A549 (cell line): ENCODE data around the gene HYOU1. TPM values are rescaled to one million over a fixed set of nuclear protein-coding genes. Genes with fewer than 3 reads are reported as not detected.
A peak's percentile ranks its signal among the peaks of the same experiment; 100 is the strongest.

ENCODE experiments used
- ATAC-seq, 2 experiments: fragments of 200-7000 bp in 1 of 2; fragments of >200 bp in 1 of 2; cut with Nextera tagmentation in 1 of 2; cut with Tn5 transposase in 1 of 2; 3 replicates each; pipeline versions ENCODE4 v1.8.0 to v1.9.1; 2018 to 2020; ENCODE audit warnings: mild to moderate bottlenecking in 1 of 2, moderate library complexity in 1 of 2
- CTCF ChIA-PET: fragments of 300-600 bp; sonication (Branson Sonifier 250); formaldehyde crosslinking; extraction: SDS; loops from one replicate; lab custom pipeline; 2021; ENCODE audit warnings: antibody characterized with exemption, inconsistent platforms; lab: Yijun Ruan, JAX
- POLR2A ChIA-PET: fragments of 350-600 bp; formaldehyde crosslinking; extraction: SDS; loops from one replicate; lab custom pipeline; 2021; ENCODE audit warnings: antibody characterized with exemption, inconsistent platforms; lab: Yijun Ruan, JAX
- DNase-seq, 2 experiments: peaks; one replicate each; pipeline versions ENCODE4 v3.0.0 to v3.0.0-alpha.2; 2011 to 2016; ENCODE audit warnings: low read depth in 1 of 2, low spot score in 1 of 2
- FAIRE-seq: peaks from 2 replicates; lab custom pipeline; 2011; peaks lifted over from hg19 to GRCh38; lab: Jason Lieb, UNC
- H3K27ac ChIP-seq, 2 experiments: fragments of >200 bp; sonication (Bioruptor Twin); formaldehyde crosslinking; 3 replicates each; pipeline ENCODE4 v1.5.1; 2016 to 2017
- H3K4me1 ChIP-seq: fragments of >200 bp; sonication (Bioruptor Twin); formaldehyde crosslinking; 3 replicates; pipeline ENCODE4 v1.6.1; 2016
- H3K4me2 ChIP-seq: fragments of >200 bp; sonication (Bioruptor Twin); formaldehyde crosslinking; 3 replicates; pipeline ENCODE4 v1.6.1; 2016
- H3K4me3 ChIP-seq: fragments of >200 bp; sonication (Bioruptor Twin); formaldehyde crosslinking; 3 replicates; pipeline ENCODE4 v1.5.1; 2016
- H3K9me3 ChIP-seq: fragments of >200 bp; sonication (Bioruptor Twin); formaldehyde crosslinking; 3 replicates; pipeline ENCODE4 v1.6.1; 2016
- BHLHE40 ChIP-seq: IDR thresholded peaks from 2 replicates; pipeline ENCODE4 v1.6.1; 2012; ENCODE audit warnings: low read depth, low read length, inconsistent platforms
- HDAC2 ChIP-seq: fragments of 200-600 bp; sonication (generic); IDR thresholded peaks from 2 replicates; pipeline ENCODE4 v1.6.1; 2016
- HEYL ChIP-seq: fragments of 250-450 bp; sonication (Bioruptor Pico); IDR thresholded peaks from 2 replicates; pipeline ENCODE4 v1.8.0; 2021; ENCODE audit warnings: mild to moderate bottlenecking, moderate library complexity
- JUN ChIP-seq, 2 experiments: fragments of >200 bp; sonication (Bioruptor Twin); formaldehyde crosslinking; IDR thresholded peaks; 2 replicates in 1 of 2; 3 replicates in 1 of 2; pipeline ENCODE4 v1.6.1; 2016 to 2017
- POLR2A ChIP-seq: IDR thresholded peaks from 2 replicates; pipeline ENCODE4 v1.6.1; 2012; ENCODE audit warnings: mild to moderate bottlenecking, low read length
- RAD21 ChIP-seq, 2 experiments: fragments of >200 bp in 1 of 2; sonication (Bioruptor Twin) in 1 of 2; formaldehyde crosslinking in 1 of 2; IDR thresholded peaks in 1 of 2; conservative IDR thresholded peaks in 1 of 2; 2 replicates in 1 of 2; 3 replicates in 1 of 2; pipeline ENCODE4 v1.6.1; 2012 to 2018; ENCODE audit warnings: inconsistent platforms in 1 of 2
- RCOR1 ChIP-seq: fragments of 150-350 bp; IDR thresholded peaks from 2 replicates; pipeline ENCODE4 v1.6.1; 2014; ENCODE audit warnings: antibody characterized with exemption, low read length, low read depth
- SMC3 ChIP-seq: fragments of >200 bp; sonication (Bioruptor Twin); formaldehyde crosslinking; IDR thresholded peaks from 3 replicates; pipeline ENCODE4 v1.6.1; 2018; ENCODE audit warnings: inconsistent platforms
- ZC3H11A ChIP-seq: fragments of 450-650 bp; IDR thresholded peaks from 2 replicates; pipeline ENCODE4 v1.6.1; 2014; ENCODE audit warnings: antibody characterized with exemption, mild to moderate bottlenecking
- ZFP36 ChIP-seq: fragments of 450-650 bp; IDR thresholded peaks from 2 replicates; pipeline ENCODE4 v1.6.1; 2014; ENCODE audit warnings: borderline replicate concordance; ENCODE audit not compliant: partially characterized antibody
- ZNF302 ChIP-seq: fragments of 250-450 bp; sonication (Bioruptor Pico); IDR thresholded peaks from 2 replicates; pipeline ENCODE4 v1.9.0; 2021; ENCODE audit warnings: inconsistent platforms, mild to moderate bottlenecking, moderate library complexity
- whole genome bisulfite sequencing: methylation state at CpG from one replicate; pipeline ENCODE4 v1.1.6; 2017; ENCODE audit errors: missing lambda C conversion rate; 5-methylcytosine and 5-hydroxymethylcytosine counted together
- polyA plus RNA-seq, 4 experiments: library from polyadenylated mRNA; depleted of rRNA in 3 of 4; stranded (reverse); fragments of >200 nt; fragmentation: RNase III in 1 of 4; extraction: RNeasy Plus Mini Kit Qiagen cat#74134 plus additional on column Dnase treatment in 1 of 4; gene quantifications; 2 replicates in 3 of 4; 3 replicates in 1 of 4; pipeline ENCODE4 v1.2.3, GENCODE V29; 2011 to 2017
- TF ChIP-seq, protein P1 (sequence below): fragments of >200 bp; sonication (Bioruptor Twin); formaldehyde crosslinking; IDR thresholded peaks from 3 replicates; pipeline ENCODE4 v1.6.1; 2016
- TF ChIP-seq, protein P2 (sequence below): fragments of 250-450 bp; sonication (Bioruptor Pico); IDR thresholded peaks from 2 replicates; pipeline ENCODE4 v1.5.0; 2021; ENCODE audit warnings: mild to moderate bottlenecking, moderate library complexity, borderline replicate concordance

Gene HYOU1
- polyA plus RNA-seq, 2 of the 4 experiments (the other 2 are of a cell fraction), result 44.8 to 83.1 TPM

DNA sequence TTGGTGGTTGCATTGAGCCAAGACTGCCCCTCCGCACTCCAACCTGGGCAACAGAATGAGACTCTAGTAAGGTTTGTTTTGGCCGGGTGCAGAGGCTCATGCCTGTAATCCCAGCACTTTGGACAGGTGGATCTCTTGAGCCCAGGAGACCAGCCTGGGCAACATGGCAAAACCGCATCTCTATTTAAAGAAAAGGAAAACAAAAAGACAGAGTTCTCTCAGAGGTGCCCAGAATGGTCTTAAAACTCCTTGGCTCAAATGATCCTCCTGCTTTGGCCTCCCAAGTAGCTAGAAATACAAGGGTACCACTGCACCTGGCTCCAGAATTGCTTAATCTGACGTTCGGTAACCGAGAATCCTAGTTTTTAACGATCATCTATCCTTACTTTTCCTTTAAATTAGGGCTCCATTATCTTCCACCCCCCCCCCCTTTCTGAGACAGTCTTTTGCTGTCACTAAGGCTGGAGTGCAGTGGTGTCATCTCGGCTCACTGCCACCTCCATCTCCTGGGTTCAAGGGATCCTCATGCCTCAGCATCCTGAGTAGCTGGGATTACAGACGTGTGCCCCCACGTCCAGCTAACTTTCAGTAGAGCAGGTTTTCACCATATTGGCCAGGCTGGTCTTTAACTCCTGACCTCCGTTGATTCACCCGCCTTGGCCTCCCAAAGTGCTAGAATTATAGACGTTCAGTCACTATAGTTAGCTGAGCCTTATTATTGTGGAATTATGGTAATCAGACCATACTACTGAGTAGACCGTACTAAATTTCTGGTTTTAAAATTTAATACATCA, 40.6 kb downstream of the HYOU1 start:
- 70% methylated on average over 13 of the region's 14 CpGs for WGBS
- FAIRE-seq (no peak), ATAC-seq (no peak)

DNA sequence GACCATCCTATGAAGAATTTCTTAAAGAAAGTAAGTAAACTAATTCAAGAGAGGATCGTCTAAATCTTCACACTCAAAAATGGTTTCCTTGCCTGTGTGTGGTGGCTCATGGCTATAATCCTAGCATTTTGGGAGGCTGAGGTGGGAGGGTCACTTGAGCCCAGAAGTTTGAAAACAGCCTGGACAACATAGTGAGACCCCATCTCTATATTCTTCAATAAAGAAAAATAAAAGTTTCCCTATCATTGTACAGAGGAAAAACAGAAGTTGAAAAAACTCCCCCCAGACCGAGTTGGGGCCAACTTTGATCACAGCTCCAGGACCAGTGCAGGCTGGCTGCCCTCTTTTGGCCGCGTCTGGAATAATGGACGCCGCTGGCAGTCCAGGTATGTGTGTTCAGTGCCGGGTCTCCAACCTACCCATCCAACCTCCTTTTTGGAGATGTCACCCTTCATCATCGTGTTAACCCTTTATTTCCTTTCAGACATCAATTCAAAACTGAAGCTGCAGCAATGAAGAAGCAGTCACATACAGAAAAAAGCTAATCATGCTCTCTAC, 41.9 kb downstream of the HYOU1 start:
- no peak overlapping the region for H3K27ac ChIP-seq
- CTCF ChIA-PET, result no interaction called here
- 40% methylated on average over 8 of the region's 8 CpGs for whole genome bisulfite sequencing

More for the DNA sequence above, 40.6 kb downstream of the HYOU1 start:
- Histone ChIP-seq H3K4me1 (peaks cover 36% of the 10 kb centered on the region), H3K27ac (peak overlapping the region in 1 of 2 experiments; percentile 97; a peak in 4 of 6 replicates), H3K4me3 (peak overlapping the region; percentile 72), H3K4me2 (peak overlapping the region; percentile 85), H3K9me3 (no peaks in the 10 kb centered on the region)
- no peak for DNase-seq
- CTCF ChIA-PET, result interaction anchor here (1.3 kb wide), 1 partner anchor 14 kb away, joined by 3 read pairs; no protein-coding TSS in a partner anchor
- TF ChIP-seq, protein P1, sequence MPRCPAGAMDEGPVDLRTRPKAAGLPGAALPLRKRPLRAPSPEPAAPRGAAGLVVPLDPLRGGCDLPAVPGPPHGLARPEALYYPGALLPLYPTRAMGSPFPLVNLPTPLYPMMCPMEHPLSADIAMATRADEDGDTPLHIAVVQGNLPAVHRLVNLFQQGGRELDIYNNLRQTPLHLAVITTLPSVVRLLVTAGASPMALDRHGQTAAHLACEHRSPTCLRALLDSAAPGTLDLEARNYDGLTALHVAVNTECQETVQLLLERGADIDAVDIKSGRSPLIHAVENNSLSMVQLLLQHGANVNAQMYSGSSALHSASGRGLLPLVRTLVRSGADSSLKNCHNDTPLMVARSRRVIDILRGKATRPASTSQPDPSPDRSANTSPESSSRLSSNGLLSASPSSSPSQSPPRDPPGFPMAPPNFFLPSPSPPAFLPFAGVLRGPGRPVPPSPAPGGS, result no peak
- TF ChIP-seq, protein P2, sequence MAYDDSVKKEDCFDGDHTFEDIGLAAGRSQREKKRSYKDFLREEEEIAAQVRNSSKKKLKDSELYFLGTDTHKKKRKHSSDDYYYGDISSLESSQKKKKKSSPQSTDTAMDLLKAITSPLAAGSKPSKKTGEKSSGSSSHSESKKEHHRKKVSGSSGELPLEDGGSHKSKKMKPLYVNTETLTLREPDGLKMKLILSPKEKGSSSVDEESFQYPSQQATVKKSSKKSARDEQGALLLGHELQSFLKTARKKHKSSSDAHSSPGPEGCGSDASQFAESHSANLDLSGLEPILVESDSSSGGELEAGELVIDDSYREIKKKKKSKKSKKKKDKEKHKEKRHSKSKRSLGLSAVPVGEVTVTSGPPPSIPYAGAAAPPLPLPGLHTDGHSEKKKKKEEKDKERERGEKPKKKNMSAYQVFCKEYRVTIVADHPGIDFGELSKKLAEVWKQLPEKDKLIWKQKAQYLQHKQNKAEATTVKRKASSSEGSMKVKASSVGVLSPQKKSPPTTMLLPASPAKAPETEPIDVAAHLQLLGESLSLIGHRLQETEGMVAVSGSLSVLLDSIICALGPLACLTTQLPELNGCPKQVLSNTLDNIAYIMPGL (CRISPR knock-in tag), result no peak
- TF ChIP-seq BHLHE40 (no peak), ZNF302 (CRISPR knock-in tag) (no peak), HEYL (CRISPR knock-in tag) (no peak), ZFP36 (no peak), ZC3H11A (no peak), RAD21 (conservative IDR thresholded peaks at IDR 0.05 in 1 of 2, IDR thresholded peaks at IDR 0.05 in 1 of 2) (no peak)
- TF ChIP-seq, all 56 proteins: peak for 0
- POLR2A ChIA-PET, result interaction anchor here (1.2 to 1.4 kb wide), 2 partner anchors 17 to 27 kb away, joined by 4 read pairs; no protein-coding TSS in a partner anchor

DNA sequence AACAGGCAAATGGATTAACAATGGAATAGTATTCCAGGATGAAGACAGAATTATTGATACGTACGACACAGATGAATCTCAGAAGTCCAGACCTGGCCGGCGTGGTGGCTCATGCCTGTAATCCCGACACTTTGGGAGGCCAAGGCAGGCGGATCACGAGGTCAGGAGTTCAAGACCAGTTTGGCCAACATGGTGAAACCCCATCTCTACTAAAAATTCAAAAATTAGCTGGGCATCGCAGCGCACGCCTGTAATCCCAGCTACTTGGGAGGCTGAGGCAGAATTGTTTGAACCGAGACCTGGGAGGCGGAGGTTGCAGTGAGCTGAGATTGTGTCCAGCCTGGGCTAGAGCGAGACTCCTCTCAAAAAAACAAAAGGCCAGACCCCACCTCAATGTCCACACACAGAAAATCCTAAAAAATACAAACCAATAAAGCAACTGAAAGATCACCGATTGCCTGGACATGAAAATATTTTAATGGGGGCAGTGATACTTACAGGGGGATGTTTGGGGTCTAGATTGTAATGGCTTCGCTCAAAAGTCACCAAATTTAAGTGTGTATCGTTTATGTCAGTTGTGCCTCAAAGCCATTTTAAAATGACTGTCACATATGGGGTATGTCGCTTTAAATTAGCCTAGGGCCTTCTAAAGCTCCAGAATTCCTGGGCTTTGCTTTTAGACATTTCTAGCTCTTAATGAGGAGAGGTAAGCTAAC, 42.6 kb downstream of the HYOU1 start:
- ChIA-PET POLR2A (interaction anchor here (0.6 to 1.3 kb wide), 3 partner anchors 71 to 432 kb away, joined by 4 to 11 read pairs (median 4); partner anchors contain the start of gene HMBS), CTCF (interaction anchor here (0.6 to 1.0 kb wide), 2 partner anchors 14 to 280 kb away, joined by 3 to 6 read pairs; no protein-coding TSS in a partner anchor)
- no peak overlapping the region for H3K27ac ChIP-seq
- no peaks in the 10 kb centered on the region for H3K9me3 ChIP-seq
- ATAC-seq (no peak), FAIRE-seq (no peak), DNase-seq (no peak)
- H3K4me3 ChIP-seq, result no peak overlapping the region
- 94% methylated on average over 17 of the region's 17 CpGs for WGBS
- peaks cover 18% of the 10 kb centered on the region for H3K4me1 ChIP-seq
- H3K4me2 ChIP-seq, result no peak overlapping the region
- TF ChIP-seq RCOR1, result no peak
- TF ChIP-seq JUN (IDR thresholded peaks at IDR 0.05), result 0 out of 5 replicates have a peak, but pooled peaks of 1 of the 2 experiments have one; percentile 12
- TF ChIP-seq, protein P1, result 0 out of 3 replicates have a peak, but pooled peaks have one; percentile 29

More for the DNA sequence above, 41.9 kb downstream of the HYOU1 start:
- Histone ChIP-seq H3K4me1 (peaks cover 23% of the 10 kb centered on the region), H3K4me3 (no peak overlapping the region), H3K4me2 (peak overlapping the region; percentile 85; the same call in 2 of the 3 replicates), H3K9me3 (no peaks in the 10 kb centered on the region)
- DNase-seq (no peak), ATAC-seq (no peak), FAIRE-seq (no peak)
- TF ChIP-seq HDAC2, result no peak
- TF ChIP-seq, protein P1, result 0 out of 3 replicates have a peak, but pooled peaks have one; percentile 23
- no peak for TF ChIP-seq SMC3
- no peak for TF ChIP-seq POLR2A
- peak in 1 of 2 experiments; percentile 18; a peak in 2 of 5 replicates for TF ChIP-seq RAD21 (conservative IDR thresholded peaks at IDR 0.05 in 1 of 2, IDR thresholded peaks at IDR 0.05 in 1 of 2)
- POLR2A ChIA-PET, result interaction anchor here (0.6 to 1.4 kb wide), 4 partner anchors 16 to 432 kb away, joined by 4 to 11 read pairs (median 4); partner anchors contain the start of gene HMBS
